ENCODE results near the gene MYL12A. TPM values are rescaled to one million over a fixed set of nuclear protein-coding genes. Genes with fewer than 3 reads are reported as not detected.
"Not testable (repeated sequence)": the region's sequence is repeated elsewhere in the genome, so short reads cannot be mapped to it uniquely, and the experiment has no call there.

MYL12A gene
- 100 to 1,000 TPM; 351 to 355 TPM for total RNA-seq

- ChIA-PET CTCF (interaction anchor here (0.6 to 2.1 kb wide), 8 partner anchors 14 to 249 kb away, joined by 3 to 8 read pairs (median 4); partner anchors contain the start of gene MYL12B), POLR2A (interaction anchor here (0.8 to 1.6 kb wide), 10 partner anchors 14 to 591 kb away, joined by 3 to 5 read pairs (median 4); no protein-coding TSS in a partner anchor)
Measured at GRCh38 chr18:3247240-3248061, at the start of gene MYL12A. TSS of gene MYL12A (plus strand) at chr18:3247801. CDS start at chr18:3253248, 5,447 bp downstream.

GRCh38 chr18:3198260-3198860, 49.2 kb upstream of the MYL12A start:
- POLR2A ChIA-PET = not testable (repeated sequence)
- CTCF ChIA-PET = interaction anchor here (0.7 to 1.3 kb wide), 2 partner anchors 18 to 219 kb away, joined by 3 to 5 read pairs; no protein-coding TSS in a partner anchor

- ChIA-PET POLR2A (interaction anchor here (0.6 to 0.7 kb wide), 2 partner anchors 51 to 65 kb away, joined by 4 to 8 read pairs; no protein-coding TSS in a partner anchor), CTCF (no interaction called here)
Measured at GRCh38 chr18:3199942-3200645, 47.5 kb upstream of the MYL12A start.

- POLR2A ChIA-PET = no interaction called here
- CTCF ChIA-PET = no interaction called here
Measured at GRCh38 chr18:3205239-3205638, 42.4 kb upstream of the MYL12A start.

- ChIA-PET CTCF (no interaction called here), POLR2A (interaction anchor here (0.5 kb wide), 1 partner anchor 66 kb away, joined by 3 read pairs; no protein-coding TSS in a partner anchor)
Measured at GRCh38 chr18:3207565-3207964, 40.0 kb upstream of the MYL12A start.

GRCh38 chr18:3209859-3210569, 37.6 kb upstream of the MYL12A start:
- CTCF ChIA-PET = no interaction called here
- POLR2A ChIA-PET = no interaction called here

GRCh38 chr18:3211236-3211992, 36.2 kb upstream of the MYL12A start:
- POLR2A ChIA-PET = interaction anchor here (0.6 kb wide), 1 partner anchor 614 kb away, joined by 3 read pairs; no protein-coding TSS in a partner anchor
- CTCF ChIA-PET = interaction anchor here (0.6 kb wide), 1 partner anchor 122 kb away, joined by 4 read pairs; no protein-coding TSS in a partner anchor

GRCh38 chr18:3212657-3213056, 34.9 kb upstream of the MYL12A start:
- ChIA-PET POLR2A (no interaction called here), CTCF (interaction anchor here (0.5 kb wide), 1 partner anchor 31 kb away, joined by 4 read pairs; no protein-coding TSS in a partner anchor)

- ChIA-PET CTCF (interaction anchor here (0.5 to 1.6 kb wide), 2 partner anchors 32 to 153 kb away, joined by 3 to 4 read pairs; no protein-coding TSS in a partner anchor), POLR2A (no interaction called here)
Measured at GRCh38 chr18:3213300-3214059, 34.1 kb upstream of the MYL12A start.

- CTCF ChIA-PET = no interaction called here
- POLR2A ChIA-PET = no interaction called here
Measured at GRCh38 chr18:3214855-3215637, 32.6 kb upstream of the MYL12A start.

GRCh38 chr18:3216987-3217386, 30.6 kb upstream of the MYL12A start:
- ChIA-PET CTCF (no interaction called here), POLR2A (no interaction called here)

- ChIA-PET CTCF (no interaction called here), POLR2A (no interaction called here)
Measured at GRCh38 chr18:3217948-3218647, 29.5 kb upstream of the MYL12A start.

GRCh38 chr18:3218819-3219218, 28.8 kb upstream of the MYL12A start:
- ChIA-PET CTCF (no interaction called here), POLR2A (no interaction called here)

- ChIA-PET POLR2A (no interaction called here), CTCF (no interaction called here)
Measured at GRCh38 chr18:3219241-3219630, 28.4 kb upstream of the MYL12A start.

- CTCF ChIA-PET = no interaction called here
- POLR2A ChIA-PET = no interaction called here
Measured at GRCh38 chr18:3219631-3220335, 27.8 kb upstream of the MYL12A start, which contains the start of gene MYOM1. TSS of gene MYOM1 (minus strand) at chr18:3219968. CDS start at chr18:3215223, 4,745 bp downstream.

- CTCF ChIA-PET, POLR2A ChIA-PET: not testable (repeated sequence)
Measured at GRCh38 chr18:3220868-3221267, 26.7 kb upstream of the MYL12A start.
